H7 (cell line): Measurements from ENCODE around the gene IRF7. TPM values are rescaled to one million over a fixed set of nuclear protein-coding genes. Genes with fewer than 3 reads are reported as not detected.

Source experiments
- DNase-seq: peaks from one replicate; pipeline ENCODE4 v3.0.0; 2012
- H3K27me3 ChIP-seq: 2 replicates; pipeline ENCODE4 v1.6.0; 2011; ENCODE audit warnings: mild to moderate bottlenecking, low read length; ENCODE audit not compliant: control insufficient read depth, insufficient read depth
- H3K36me3 ChIP-seq: replicated peaks from 2 replicates; pipeline ENCODE4 v1.5.1; 2011; ENCODE audit warnings: low read length; ENCODE audit not compliant: control insufficient read depth, insufficient read depth
- H3K4me3 ChIP-seq: 2 replicates; pipeline ENCODE4 v1.5.1; 2011; ENCODE audit warnings: low read depth, mild to moderate bottlenecking, control low read depth, low read length, moderate library complexity; ENCODE audit not compliant: insufficient read depth
- total RNA-seq: library from RNA; depleted of rRNA; stranded (reverse); fragments of >200 nt; shearing (Covaris generic); gene quantifications from 2 replicates; pipeline ENCODE4 v1.2.3, GENCODE V29; 2014

The IRF7 gene
- total RNA-seq, 1 experiment from 2014 or later, result 13.6 TPM

DNA sequence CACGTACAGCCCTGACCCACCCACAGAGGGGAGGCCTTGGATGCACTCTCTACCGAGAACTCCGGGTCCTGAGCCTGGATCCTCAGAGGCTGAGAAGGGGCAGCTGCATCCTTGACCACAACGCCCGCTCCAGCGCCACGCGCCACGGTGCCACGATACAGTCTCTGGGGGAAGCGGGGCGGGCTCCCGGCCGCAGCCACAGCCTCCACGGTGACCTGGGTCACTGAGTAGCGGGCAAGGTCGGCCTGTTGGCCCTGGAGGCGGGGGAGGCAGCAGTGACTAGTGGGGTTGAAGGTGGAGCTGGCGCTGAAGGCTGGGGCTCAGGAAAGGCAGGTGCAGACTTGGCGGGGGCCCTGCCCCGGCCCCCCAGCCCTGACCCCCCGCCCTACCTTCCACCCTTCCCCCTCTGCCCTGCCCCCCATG lies 3.9 kb upstream of the IRF7 start:
- no peak overlapping the region for H3K4me3 ChIP-seq
- DNase-seq, result no peak
- no peaks in the 10 kb centered on the region for H3K36me3 ChIP-seq
- H3K27me3 ChIP-seq, result no peaks in the 10 kb centered on the region

DNA sequence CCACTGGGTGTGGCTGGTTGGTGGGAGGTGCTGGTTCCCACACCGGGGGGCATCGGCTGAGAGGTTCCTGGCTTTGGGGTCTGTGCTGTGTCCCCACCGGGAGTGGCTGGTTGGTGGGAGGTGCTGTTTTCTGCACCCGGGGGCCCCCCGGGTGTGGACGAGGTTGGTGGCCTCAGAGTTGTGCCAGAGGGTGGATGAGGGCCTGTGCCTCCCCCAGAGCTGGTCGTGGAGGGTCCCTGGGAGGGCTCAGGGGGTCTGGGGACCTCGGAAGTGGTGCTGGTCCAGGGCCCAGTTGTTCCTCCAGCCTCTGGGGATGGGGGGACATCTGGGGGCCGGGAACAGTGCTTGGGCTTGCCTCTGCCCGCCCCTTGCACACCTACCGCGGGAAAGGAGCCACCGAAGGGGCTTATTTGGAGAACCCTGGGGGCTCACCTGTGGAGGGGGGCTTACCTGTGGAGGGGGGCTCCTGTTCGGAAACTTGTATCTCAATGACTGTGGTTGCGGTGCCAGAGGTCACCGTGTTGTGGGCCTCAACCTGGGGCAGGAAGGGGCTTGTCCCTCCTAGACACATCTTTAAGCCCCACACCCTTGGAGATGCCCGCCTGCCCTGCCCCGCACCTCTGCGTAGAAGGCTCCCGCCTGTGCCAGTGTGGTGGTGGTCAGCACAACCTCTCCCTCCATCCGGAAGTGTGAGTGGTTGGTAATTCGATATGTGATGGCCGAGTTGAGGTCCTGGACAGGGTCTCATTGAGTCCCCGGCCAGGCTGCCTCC lies 3.3 kb upstream of the IRF7 start:
- no peaks in the 10 kb centered on the region for H3K27me3 ChIP-seq
- no peak for DNase-seq
- H3K4me3 ChIP-seq, result no peak overlapping the region
- H3K36me3 ChIP-seq, result no peaks in the 10 kb centered on the region

DNA sequence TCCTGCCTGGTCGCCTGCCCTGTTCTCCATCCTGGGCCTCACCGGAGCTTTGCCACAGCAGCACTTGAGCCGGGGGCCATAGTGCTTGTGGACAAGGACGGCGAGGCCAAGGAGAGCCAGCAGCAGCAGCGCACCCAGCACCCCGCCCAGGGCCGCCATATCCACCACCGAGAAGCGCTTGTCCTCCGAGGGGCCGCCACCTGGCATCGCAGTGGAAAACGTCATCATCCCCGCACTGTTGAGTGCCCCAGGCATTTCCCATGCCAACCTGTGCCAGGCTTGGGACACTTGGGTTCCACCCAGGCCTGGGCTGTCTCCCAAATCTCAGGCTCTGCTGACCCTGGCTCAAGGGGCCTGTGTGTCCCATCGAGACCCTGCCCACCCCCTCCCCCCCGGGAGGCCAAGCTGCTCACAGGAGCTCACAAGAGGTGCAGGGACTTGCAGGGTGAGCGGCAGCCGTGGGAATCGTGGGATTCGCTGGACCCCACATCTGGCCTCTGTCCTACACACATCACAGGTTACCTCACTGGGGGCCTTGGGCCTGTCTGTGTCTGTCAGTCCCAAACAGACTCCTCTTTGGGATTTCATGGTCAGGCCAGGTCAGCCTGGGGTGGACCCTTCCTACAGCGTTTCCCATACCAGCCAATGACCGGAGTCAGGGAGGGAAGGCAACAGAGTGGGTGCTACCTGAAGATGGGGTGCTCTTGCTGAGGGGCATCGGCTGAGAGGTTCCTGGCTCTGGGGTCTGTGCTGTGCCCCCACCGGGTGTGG lies 2.3 kb upstream of the IRF7 start:
- no peaks in the 10 kb centered on the region for H3K27me3 ChIP-seq
- no peaks in the 10 kb centered on the region; the same call in 1 of the 2 replicates for H3K36me3 ChIP-seq
- DNase-seq, result no peak
- no peak overlapping the region for H3K4me3 ChIP-seq

- Histone ChIP-seq H3K36me3 (peaks cover 2% of the 10 kb centered on the region), H3K4me3 (no peak overlapping the region), H3K27me3 (no peaks in the 10 kb centered on the region)
- DNase-seq, result no peak
These were observed 1.6 kb upstream of the IRF7 start for GRCh38 chr11:617199-617911.

DNA sequence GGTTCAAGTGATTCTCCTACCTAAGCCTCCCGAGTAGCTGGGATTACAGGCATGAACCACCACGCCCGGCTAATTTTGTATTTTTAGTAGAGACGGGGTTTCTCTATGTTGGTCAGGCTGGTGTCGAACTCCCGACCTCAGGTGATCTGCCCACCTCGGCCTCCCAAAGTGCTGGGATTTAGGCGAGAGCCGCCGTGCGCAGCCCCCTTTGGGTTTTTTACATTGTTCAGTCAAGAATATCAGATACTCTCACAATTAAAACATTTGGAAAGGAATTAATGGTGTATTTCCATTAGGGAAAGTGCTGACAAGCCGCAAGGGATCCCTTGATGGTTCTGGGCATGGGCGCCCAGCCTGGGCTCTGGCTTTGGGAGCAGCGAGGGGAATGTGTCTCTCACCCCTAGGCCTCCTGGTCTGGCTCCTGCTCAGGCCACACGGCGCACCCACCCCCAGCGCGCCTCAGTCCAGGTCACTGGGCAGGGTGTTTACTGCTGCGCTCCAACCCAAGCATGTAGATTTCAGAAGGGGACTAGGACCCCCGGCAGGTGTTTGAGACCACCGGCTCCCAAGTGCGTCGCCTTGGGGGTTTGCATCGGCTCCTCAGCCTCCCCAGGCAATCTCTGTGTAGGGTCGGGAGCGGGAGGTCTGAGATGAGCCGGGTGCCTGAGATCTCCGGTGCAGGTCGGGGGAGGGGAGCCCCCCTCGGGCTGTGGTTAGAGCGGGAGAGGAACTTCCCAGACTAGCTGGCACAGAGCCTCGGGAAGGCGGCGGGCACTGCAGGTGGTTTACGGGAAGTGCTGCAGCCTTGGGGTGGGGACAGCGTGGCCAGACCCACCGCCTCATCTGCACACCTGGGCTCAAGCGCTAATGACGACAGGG lies 809 bp upstream of the IRF7 start:
- Histone ChIP-seq H3K36me3 (peaks cover 3% of the 10 kb centered on the region), H3K27me3 (no peaks in the 10 kb centered on the region), H3K4me3 (no peak overlapping the region)
- DNase-seq, result no peak

- Histone ChIP-seq H3K36me3 (peaks cover 11% of the 10 kb centered on the region), H3K27me3 (no peaks in the 10 kb centered on the region), H3K4me3 (peak overlapping the region; percentile 58)
- no peak for DNase-seq
These were observed 887 bp downstream of the IRF7 start for GRCh38 chr11:614623-615503.

DNA sequence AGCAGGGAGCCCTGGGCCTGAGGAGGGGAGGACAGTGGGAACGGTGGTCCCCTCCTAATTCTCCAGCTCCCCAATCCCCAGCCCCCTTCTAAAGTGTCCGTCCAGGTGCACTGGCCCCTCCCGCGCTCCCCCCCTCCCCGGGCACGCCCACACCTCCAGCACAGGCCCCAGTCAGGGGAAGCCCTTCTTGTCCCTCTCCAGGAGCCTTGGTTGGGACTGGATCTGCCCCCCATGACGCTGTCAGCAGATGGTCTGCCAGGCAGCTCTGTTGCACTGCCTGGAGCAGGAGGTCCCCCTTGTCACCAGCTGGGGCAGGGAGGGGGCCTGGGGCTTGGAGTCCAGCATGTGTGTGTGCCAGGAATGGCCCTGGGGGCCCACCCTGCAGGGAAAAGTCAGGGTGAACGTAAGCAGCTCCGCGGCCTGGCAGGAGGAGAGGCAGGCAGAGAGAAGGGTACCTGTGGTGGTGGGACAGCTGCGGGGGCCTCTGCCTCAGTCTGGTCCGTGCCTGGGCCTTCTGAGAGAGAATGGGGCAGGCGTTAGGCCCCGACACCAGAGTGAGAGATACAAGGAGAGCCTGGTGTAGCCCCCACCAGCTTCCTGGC lies 1.6 kb downstream of the IRF7 start:
- H3K27me3 ChIP-seq, result no peaks in the 10 kb centered on the region
- H3K4me3 ChIP-seq, result no peak overlapping the region
- no peak for DNase-seq
- H3K36me3 ChIP-seq, result peaks cover 14% of the 10 kb centered on the region

- Histone ChIP-seq H3K27me3 (no peaks in the 10 kb centered on the region), H3K36me3 (peaks cover 17% of the 10 kb centered on the region), H3K4me3 (peak overlapping the region; percentile 9; the same call in 1 of the 2 replicates)
- DNase-seq, result peak; percentile 99
These were observed 2.3 kb downstream of the IRF7 start for GRCh38 chr11:613369-613968.

DNA sequence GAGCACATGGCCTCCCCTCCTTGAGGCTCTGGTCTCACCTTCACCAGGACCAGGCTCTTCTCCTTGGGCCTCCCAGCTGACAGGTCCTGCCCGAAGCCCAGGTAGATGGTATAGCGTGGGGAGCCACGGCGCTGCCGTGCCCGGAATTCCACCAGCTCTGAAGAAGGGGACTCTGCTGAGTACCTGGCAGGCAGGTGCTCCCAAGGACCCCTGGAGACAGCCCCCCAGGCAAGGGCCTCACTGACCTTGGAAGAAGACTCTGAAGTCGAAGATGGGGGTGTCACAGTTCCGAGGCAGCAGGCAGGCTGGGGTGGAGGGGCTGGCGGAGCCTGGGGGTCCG lies 2.8 kb downstream of the IRF7 start:
- no peak for DNase-seq
- H3K27me3 ChIP-seq, result no peaks in the 10 kb centered on the region

DNA sequence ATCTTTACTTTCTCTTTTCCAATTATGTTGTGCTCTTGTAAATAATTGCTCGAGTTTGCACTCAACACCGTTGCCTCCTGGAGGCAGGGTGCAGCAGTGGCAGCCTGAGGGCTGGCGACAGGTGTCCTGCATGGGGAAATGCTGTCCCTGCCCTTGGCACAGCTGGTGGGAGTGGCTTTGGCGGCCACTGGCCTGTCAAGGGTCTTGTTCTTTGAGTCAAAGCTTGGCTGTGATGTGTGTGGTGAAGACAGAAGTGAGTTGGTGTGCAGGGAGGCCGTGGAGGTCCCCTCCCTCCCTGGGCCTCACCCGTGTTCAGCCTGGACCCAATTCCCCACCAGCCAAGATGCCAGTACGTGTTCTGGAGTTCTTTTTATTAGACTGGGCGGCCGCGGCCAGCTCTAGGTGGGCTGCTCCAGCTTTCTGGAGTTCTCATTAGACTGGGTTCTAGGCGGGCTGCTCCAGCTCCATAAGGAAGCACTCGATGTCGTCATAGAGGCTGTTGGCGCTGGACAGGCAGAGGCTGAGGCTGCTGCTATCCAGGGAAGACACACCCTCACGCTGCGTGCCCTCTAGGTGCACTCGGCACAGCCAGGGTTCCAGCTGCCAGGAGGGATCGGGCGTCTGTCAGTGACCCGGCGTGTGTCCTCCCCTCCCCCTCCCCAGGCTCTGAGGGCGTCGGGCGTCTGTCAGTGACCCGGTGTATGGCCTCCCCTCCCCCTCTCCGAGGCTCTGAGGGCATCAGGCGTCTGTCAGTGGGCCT lies 3.4 kb downstream of the IRF7 start:
- Histone ChIP-seq H3K4me3 (no peak overlapping the region), H3K36me3 (peaks cover 19% of the 10 kb centered on the region), H3K27me3 (no peaks in the 10 kb centered on the region)
- DNase-seq, result no peak

More for the DNA sequence above, 2.8 kb downstream of the IRF7 start:
- Histone ChIP-seq H3K36me3 (peaks cover 17% of the 10 kb centered on the region), H3K4me3 (no peak overlapping the region)

DNA sequence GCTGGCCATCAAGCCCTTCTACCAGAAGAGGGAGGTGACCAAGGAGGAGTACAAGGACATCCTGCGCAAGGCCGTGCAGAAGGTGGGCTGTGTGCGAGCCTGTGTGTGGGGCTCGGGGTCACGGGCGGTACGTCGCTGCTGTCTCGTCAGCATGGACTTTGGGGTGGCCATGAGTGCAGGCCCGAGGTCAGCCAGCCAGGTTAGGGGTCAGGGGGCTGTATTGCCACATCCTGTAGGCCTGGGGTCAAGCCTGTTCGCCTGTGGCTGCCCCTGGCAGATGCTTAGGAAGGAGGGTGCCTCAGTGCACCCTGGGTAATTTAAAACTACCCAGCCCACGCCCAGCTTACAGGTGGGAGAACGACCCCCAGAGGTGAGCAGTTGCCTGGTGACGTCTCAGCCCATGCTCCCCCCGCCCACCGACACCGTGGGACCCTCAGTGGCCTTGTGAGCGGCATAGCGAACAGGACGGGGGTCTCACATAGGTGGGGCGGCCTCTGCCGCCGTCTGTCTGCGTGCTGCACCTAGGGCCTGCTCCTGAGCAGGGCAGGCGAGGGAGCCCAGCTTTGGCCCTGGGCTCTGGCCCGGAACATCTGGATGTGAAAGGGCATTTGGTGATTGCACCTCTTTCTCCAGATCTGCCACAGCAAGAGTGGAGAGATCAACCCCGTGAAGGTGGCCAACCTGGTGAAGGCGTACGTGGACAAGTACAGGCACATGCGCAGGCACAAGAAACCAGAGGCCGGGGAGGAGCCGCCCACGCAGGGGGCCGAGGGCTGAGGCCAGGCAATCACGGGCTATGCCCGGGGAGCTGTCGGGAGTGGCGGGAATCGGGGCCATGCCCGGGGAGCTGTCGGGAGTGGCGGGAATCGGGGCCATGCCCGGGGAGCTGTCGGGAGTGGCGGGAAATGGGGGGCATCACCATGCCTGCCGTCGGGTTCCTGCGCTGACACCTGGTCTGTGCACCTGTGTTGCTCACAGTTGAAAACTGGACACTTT lies 4.5 kb downstream of the IRF7 start:
- no peak for DNase-seq
- H3K36me3 ChIP-seq, result peaks cover 24% of the 10 kb centered on the region
- no peak overlapping the region for H3K4me3 ChIP-seq
- H3K27me3 ChIP-seq, result no peaks in the 10 kb centered on the region
